ENCODE measurements around the gene NR0B2. TPM values are rescaled to one million over a fixed set of nuclear protein-coding genes. Genes with fewer than 3 reads are reported as not detected.
A peak's percentile ranks its signal among the peaks of the same experiment; 100 is the strongest.
"Not testable (repeated sequence)": the region's sequence is repeated elsewhere in the genome, so short reads cannot be mapped to it uniquely, and the experiment has no call there.

The NR0B2 gene
- polyA plus RNA-seq (ENCODE audit: insufficient read length): 1.00 TPM
- long read RNA-seq, donor 1, partial matches to known transcripts: 277 of 279 reads
- long read RNA-seq, donor 1, other reads (novel, unspliced or antisense): 0 of 279 reads
- long read RNA-seq, donor 2, partial matches to known transcripts: 0 of 1 reads
- long read RNA-seq, donor 2, other reads (novel, unspliced or antisense): 0 of 1 reads
- long read RNA-seq, donor 3: 0 reads
- long read RNA-seq, donor 4: 0 reads
- long read RNA-seq, donor 5, partial matches to known transcripts: 141 of 280 reads
- long read RNA-seq, donor 5, other reads (novel, unspliced or antisense): 137 of 280 reads
- long read RNA-seq, donor 6: 0 reads
- long read RNA-seq, donor 7, partial matches to known transcripts: 0 of 2 reads
- long read RNA-seq, donor 7, other reads (novel, unspliced or antisense): 0 of 2 reads
- long read RNA-seq, donor 8, partial matches to known transcripts: 0 of 1 reads
- long read RNA-seq, donor 8, other reads (novel, unspliced or antisense): 0 of 1 reads

GRCh38 chr1:26913754-26914619, at the start of gene NR0B2:
NR0B2 (minus strand) TSS chr1:26913975; CDS start chr1:26913940, 35 bp downstream.
- DNase-seq: no peak

- no peak for DNase-seq
Measured at GRCh38 chr1:26961826-26962225, 48.1 kb upstream of the NR0B2 start.

- no peak for DNase-seq
Measured at GRCh38 chr1:26960625-26960966, 46.8 kb upstream of the NR0B2 start.

- DNase-seq: peak; percentile 54
Measured at GRCh38 chr1:26959722-26960624, 46.2 kb upstream of the NR0B2 start, which contains the start of gene KDF1. KDF1 (minus strand) TSS chr1:26960468; CDS start chr1:26952380, 8,088 bp downstream.

- no peak for DNase-seq
Measured at GRCh38 chr1:26959270-26959669, 45.5 kb upstream of the NR0B2 start.

- DNase-seq: no peak
Measured at GRCh38 chr1:26957306-26957705, 43.5 kb upstream of the NR0B2 start.

- no peak for DNase-seq
Measured at GRCh38 chr1:26956321-26956720, 42.5 kb upstream of the NR0B2 start.

- no peak for DNase-seq
Measured at GRCh38 chr1:26953374-26953773, 39.6 kb upstream of the NR0B2 start.

- DNase-seq: no peak
Measured at GRCh38 chr1:26951821-26952497, 38.2 kb upstream of the NR0B2 start.

- no peak for DNase-seq
Measured at GRCh38 chr1:26951216-26951615, 37.4 kb upstream of the NR0B2 start.

GRCh38 chr1:26950602-26951001, 36.8 kb upstream of the NR0B2 start:
- DNase-seq: no peak

GRCh38 chr1:26949926-26950319, 36.1 kb upstream of the NR0B2 start:
- no peak for DNase-seq

GRCh38 chr1:26949266-26949925, 35.6 kb upstream of the NR0B2 start:
- no peak for DNase-seq

GRCh38 chr1:26948725-26949057, 34.9 kb upstream of the NR0B2 start:
- not testable (repeated sequence) for DNase-seq

- DNase-seq: no peak
Measured at GRCh38 chr1:26946270-26946669, 32.5 kb upstream of the NR0B2 start.

GRCh38 chr1:26945728-26946127, 32.0 kb upstream of the NR0B2 start:
- no peak for DNase-seq

GRCh38 chr1:26945138-26945537, 31.4 kb upstream of the NR0B2 start:
- DNase-seq: no peak

GRCh38 chr1:26942656-26943055, 28.9 kb upstream of the NR0B2 start:
- DNase-seq: no peak

GRCh38 chr1:26941311-26941710, 27.5 kb upstream of the NR0B2 start:
- DNase-seq: no peak

GRCh38 chr1:26938659-26939025, 24.9 kb upstream of the NR0B2 start:
- no peak for DNase-seq

Measured in left kidney (tissue), 8 donors.